Superior temporal gyrus (tissue), 1 donor: ENCODE results near the gene PBRM1.
"Not testable (repeated sequence)": the region's sequence is repeated elsewhere in the genome, so short reads cannot be mapped to it uniquely, and the experiment has no call there.

Source experiments
- DNase-seq: peaks from one replicate; pipeline ENCODE4 v3.0.0-alpha.2; 2016; ENCODE audit errors: extremely low spot score

Gene PBRM1

DNA sequence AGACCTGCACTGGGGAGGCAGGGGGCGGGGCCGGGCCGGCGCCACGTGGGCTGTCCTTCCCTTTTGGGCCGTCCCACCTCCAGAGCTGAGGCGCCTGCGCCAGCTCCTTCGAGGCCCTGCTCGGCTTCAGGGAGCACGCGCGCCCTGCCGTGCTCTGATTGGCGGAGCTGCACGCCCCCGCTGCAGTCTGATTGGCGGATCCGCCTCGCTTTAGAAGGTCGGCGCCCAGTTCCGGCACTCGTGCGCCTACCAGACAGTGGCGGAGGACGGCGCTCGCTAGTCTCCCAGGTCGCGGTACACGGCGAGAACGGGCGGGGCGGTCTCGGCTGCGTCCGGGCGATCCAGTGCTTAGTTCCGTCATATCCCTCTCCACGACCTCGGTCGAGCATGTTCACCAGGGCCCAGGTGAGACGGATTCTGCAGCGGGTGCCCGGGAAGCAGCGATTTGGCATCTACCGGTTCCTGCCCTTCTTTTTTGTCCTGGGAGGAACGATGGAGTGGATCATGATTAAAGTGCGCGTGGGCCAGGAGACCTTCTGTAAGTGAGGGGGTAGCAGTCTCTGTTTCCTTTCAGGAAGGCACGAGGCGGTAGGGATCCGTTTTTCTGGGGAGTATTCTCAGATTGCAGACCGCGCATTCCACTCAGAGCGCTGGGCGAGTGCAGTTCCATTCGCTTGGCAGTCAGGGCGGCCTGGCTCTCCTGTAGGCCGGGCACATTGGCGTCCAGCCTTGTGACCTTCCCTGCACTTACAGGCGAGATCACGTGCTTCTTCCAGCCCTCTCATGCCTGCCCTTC lies 149.1 kb downstream of the PBRM1 start, which contains the start of gene UQCC5:
Gene UQCC5, plus strand, starts transcription at position 237 of the 796 bp plus-strand sequence. Its CDS starts 151 bp downstream, at position 388.
- peak; percentile 98 for DNase-seq

GRCh38 chr3:52536112-52536368 lies 149.7 kb downstream of the PBRM1 start:
- no peak for DNase-seq

DNA sequence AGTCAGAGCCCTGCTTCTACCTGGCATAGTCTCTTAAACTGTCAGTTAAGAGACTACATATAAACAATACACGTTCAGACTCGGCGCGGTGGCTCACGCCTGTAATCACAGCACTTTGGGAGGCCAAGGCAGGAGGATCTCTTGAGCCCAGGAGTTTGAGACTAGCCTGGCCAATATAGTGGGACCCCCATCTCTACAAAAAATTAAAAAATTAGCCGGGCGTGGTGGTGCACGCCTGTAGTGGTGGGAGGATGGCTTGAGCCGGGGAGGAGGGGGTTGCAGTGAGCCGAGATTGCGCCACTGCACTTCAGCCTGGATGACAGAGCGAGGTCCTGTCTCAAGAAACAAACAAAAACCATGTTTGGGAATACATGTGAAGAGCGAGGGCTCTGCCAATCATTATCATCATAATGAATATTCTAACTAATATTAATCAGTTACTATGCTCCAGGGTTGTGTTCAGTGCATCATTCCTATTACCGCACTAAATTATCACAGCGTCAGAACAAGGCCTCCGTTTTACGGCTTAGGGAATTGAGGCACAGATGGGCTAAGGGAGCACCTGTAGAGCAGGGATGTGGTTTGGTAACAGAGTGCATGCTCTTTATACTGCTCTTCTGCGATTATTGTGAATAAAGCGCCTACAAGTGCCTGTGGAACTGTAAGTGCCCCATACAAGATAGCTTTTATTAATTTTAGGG lies 150.2 kb downstream of the PBRM1 start:
- DNase-seq: no peak

GRCh38 chr3:52534281-52535183 lies 151.2 kb downstream of the PBRM1 start:
- DNase-seq: no peak

DNA sequence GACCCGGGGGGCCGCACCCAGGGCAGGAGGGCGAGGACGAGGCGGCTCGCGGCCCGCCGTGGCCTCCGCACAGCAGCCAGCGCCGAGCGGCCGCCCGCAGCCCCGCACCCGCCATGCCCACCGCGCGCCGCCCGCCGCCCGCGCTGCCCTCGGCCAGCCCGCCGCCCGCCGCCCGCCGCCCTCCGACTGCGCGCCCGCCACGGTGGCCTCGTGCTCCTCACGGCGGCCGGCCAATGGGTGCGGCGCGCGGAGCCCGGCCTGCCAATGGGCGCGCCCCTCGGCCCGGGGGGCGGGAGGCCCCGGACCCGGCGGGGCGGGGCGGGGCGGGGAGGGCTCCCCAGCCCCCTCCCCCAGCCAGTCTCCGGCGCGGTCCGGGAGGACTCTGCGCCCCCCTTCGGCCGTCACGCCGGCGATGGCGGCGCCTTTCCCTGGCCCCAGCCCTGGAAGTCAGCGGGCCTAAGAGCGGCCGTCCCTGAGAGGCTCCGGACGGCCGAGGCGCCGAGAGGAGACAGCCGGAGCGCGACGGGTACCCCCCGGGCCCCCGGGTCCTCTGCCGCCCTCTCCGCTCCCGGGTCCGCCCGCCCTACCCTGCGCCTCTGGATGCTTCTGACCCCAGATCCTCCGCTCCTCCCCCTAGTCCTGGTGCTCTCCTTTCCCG lies 152.0 kb downstream of the PBRM1 start, which contains the start of gene NT5DC2:
Gene NT5DC2, minus strand, starts transcription at position 235 of the 658 bp plus-strand sequence. Its CDS starts 120 bp downstream, at position 115.
- DNase-seq: peak; percentile 35

DNA sequence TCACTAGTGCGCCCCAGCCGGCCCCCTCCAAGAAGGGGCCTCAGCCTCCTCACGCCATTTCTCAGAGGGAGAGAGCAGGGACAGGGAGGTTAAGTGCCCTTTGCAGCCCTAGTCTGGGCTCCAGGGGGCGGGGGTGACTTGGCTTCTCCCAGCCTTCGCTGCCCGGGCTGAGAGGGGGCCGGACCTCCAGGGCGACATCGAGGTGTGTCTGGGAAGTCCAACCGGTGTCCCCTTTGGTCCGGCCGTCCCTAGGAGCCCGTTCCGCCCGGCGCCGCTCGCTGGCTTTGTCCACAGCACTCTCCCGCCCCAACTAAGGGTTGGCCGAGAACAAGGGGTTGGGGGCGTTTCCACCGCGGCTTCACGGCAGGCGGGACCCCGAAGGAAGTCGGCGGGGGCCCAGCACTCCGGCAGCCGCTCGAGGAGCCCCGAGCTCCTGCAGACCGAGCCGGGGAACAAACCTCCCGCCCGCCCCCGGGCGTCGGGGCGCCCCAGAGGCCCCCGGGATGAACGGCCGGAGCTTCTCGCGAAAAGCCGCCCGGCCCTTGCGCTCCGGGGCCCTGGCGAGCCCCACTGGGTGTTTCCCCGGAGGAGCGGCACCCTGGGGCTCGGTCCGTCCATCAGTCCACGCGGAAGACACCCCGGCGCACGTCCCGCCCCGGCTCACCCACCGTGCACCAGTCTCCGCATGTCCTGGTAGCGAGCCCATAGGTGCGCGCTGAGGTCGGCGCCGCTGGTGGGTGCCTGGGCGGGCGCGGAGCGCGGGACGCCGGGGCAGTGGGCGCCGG lies 152.7 kb downstream of the PBRM1 start:
- no peak for DNase-seq

DNA sequence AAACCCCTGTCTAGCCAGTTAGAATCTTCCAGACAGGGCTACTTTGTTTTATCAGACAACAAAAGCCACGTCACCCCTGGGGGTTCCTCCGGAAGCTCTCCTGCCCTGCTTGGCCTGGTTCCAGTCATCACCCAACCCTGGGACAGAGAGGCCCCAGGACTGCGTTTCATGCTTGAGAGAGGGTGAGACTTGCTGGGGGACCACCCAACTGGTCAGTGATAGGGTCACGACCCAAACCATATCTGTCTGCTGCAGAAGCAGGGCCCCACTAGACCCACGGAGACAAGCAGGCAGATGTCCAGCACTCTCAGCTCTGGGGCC lies 153.2 kb downstream of the PBRM1 start:
- no peak for DNase-seq

GRCh38 chr3:52531860-52532516 lies 153.7 kb downstream of the PBRM1 start:
- no peak for DNase-seq

DNA sequence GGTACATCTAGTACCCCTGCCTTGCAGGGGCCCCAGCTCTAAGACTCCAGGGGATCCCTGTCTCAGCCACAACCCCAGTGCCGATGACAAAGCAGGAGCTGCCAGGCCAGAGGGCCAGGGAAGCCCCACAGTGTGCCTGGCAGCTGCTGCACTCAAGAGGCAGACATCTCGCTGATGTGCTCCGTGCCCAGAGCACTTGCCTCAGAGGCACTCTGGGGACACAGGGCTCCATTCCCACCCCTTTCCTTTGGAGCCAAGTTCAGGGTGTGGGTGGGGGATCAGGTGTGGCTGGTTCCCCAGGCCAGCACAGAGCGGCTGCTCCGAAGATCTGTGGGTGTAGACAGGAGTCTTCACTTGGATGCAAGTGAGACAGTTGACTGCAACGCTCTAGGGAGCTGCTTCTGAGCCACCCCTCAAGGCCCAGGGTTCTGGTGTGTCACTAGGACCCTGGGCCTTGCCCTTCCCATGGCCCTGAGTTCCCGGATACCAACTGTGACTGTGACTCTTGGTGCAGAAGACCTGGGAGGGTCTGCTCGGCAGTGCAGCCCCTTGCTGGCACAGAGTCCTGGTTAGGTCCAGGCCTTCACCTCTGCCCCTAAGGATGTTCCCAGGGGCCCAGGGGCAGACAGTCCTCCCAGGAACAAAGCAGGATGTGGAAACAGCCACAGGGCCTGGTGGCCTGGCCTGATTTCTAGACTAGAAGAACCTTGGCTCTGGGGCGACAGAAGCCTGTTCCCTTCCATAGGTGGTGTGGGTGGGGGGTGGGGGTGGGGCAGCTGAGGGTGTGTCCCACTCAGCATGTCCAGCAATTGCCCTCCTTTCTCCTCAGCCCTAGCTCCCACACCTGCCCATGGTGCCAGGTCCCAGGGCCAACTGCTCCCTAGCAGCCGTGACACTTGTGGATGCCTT lies 154.5 kb downstream of the PBRM1 start:
- DNase-seq: no peak

- no peak for DNase-seq
Measured at GRCh38 chr3:52529376-52530333, 156.1 kb downstream of the PBRM1 start.

DNA sequence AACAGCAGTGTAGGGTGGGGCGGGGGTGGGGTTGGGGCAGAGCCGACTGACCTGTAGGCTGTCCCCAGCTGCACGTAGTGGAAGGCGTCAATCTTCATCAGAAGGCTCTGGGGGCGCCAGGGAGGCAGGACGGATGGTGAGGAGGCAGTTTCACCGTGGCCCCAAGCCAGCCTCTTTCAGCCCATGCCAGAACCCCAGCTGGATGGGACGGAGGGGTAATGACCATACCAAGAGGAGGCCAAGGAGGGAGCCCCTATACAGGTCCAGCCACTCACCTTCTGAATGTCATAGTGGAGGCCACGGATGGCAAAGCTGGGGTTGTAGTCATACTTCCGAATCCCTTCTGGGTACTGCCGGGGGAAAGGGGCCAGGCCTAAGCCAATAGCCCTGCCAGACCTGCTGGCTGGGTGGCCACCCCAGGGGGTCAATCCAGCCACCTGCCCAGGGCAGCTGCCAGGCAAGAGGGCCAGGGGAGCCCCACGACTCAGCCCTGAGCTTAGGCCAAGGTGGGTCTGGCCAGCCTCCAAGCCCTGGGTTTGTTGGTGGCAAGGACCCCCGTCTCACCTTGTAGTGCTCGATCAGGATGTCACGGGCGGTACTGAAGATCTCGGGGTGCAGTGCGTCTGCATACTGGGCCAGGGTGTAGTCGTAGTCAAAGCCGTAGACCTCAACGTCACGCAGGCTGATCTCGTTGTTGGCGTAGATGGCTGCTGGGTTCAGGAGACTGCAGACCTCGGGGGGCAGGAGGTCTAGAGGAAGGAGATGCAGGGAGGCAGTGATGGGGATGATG lies 156.9 kb downstream of the PBRM1 start:
- DNase-seq: no peak

GRCh38 chr3:52527732-52528585 lies 157.8 kb downstream of the PBRM1 start:
- no peak for DNase-seq

- DNase-seq: no peak
Measured at GRCh38 chr3:52527039-52527731, 158.5 kb downstream of the PBRM1 start.

- not testable (repeated sequence) for DNase-seq
Measured at GRCh38 chr3:52526671-52527038, 159.1 kb downstream of the PBRM1 start.

GRCh38 chr3:52525680-52526561 lies 159.8 kb downstream of the PBRM1 start:
- DNase-seq: no peak
